HepG2 (cell line): ENCODE data around the gene MRPS34. TPM values are rescaled to one million over a fixed set of nuclear protein-coding genes. Genes with fewer than 3 reads are reported as not detected.

ENCODE experiments used
- DPF2 ChIP-seq: sonication (generic); formaldehyde crosslinking; IDR thresholded peaks from 2 replicates; pipeline ENCODE4 v1.4.0; 2020; ENCODE audit warnings: mild to moderate bottlenecking, low read depth, missing genetic modification reagents, borderline replicate concordance
- FOSL1 ChIP-seq: sonication (generic); formaldehyde crosslinking; IDR thresholded peaks from 2 replicates; pipeline ENCODE4 v1.9.0; 2021; ENCODE audit warnings: missing genetic modification reagents, borderline replicate concordance
- HNRNPL ChIP-seq: fragments of 200-400 bp; formaldehyde crosslinking; IDR thresholded peaks from 2 replicates; pipeline ENCODE4 v1.6.1; 2017; ENCODE audit warnings: mild to moderate bottlenecking, low read depth, low read length
- LCORL ChIP-seq, 2 experiments: fragments of 450-650 bp in 1 of 2; sonication (generic) in 1 of 2; formaldehyde crosslinking in 1 of 2; IDR thresholded peaks; 2 replicates each; pipeline versions ENCODE4 v1.5.0 to v1.6.1; 2017 to 2020; ENCODE audit warnings: antibody characterized with exemption in 1 of 2, missing genetic modification reagents in 1 of 2
- NCOA2 ChIP-seq: sonication (generic); formaldehyde crosslinking; IDR thresholded peaks from 2 replicates; pipeline ENCODE4 v1.8.0; 2022; ENCODE audit warnings: inconsistent platforms
- RARA ChIP-seq: IDR thresholded peaks from 2 replicates; pipeline ENCODE4 v1.6.1; 2016; ENCODE audit warnings: missing genetic modification reagents, missing compliant biosample characterization
- RXRA ChIP-seq: sonication (generic); formaldehyde crosslinking; IDR thresholded peaks from 2 replicates; pipeline ENCODE4 v1.5.1; 2020; ENCODE audit warnings: missing genetic modification reagents
- RXRB ChIP-seq: IDR thresholded peaks from 2 replicates; pipeline ENCODE4 v1.6.1; 2016; ENCODE audit warnings: borderline replicate concordance, missing genetic modification reagents, missing compliant biosample characterization
- SALL2 ChIP-seq: sonication (generic); formaldehyde crosslinking; IDR thresholded peaks from 2 replicates; pipeline ENCODE4 v1.8.1; 2023; ENCODE audit warnings: mild to moderate bottlenecking, missing genetic modification reagents, inconsistent platforms
- TBX2 ChIP-seq: sonication (generic); formaldehyde crosslinking; IDR thresholded peaks from 2 replicates; pipeline ENCODE4 v1.5.0; 2020; ENCODE audit warnings: missing genetic modification reagents, mild to moderate bottlenecking, borderline replicate concordance
- ZNF12 ChIP-seq: sonication (generic); formaldehyde crosslinking; IDR thresholded peaks from 2 replicates; pipeline ENCODE4 v1.5.0; 2020; ENCODE audit warnings: missing genetic modification reagents
- ZNF121 ChIP-seq: sonication (generic); formaldehyde crosslinking; IDR thresholded peaks from 2 replicates; pipeline ENCODE4 v1.5.0; 2020; ENCODE audit warnings: mild to moderate bottlenecking, missing genetic modification reagents
- ZNF335 ChIP-seq: sonication (generic); formaldehyde crosslinking; IDR thresholded peaks from 2 replicates; pipeline ENCODE4 v1.4.0; 2020; ENCODE audit warnings: missing genetic modification reagents
- ZNF776 ChIP-seq: sonication (generic); formaldehyde crosslinking; IDR thresholded peaks from 2 replicates; pipeline ENCODE4 v1.4.0; 2020; ENCODE audit warnings: mild to moderate bottlenecking, missing genetic modification reagents
- polyA plus RNA-seq, 8 experiments: library from polyadenylated mRNA; depleted of rRNA in 3 of 8; stranded (reverse) in 7 of 8; unstranded in 1 of 8; fragments of >200 nt; fragmentation: Illumina TruSeq in 4 of 8; extraction: Trizol in 4 of 8; gene quantifications; 2 replicates each; pipeline versions ENCODE4 v1.2.1 to v1.2.3, GENCODE V29; 2011 to 2016; ENCODE audit warnings: low read depth in 4 of 8, missing spikeins in 1 of 8, mixed read lengths in 1 of 8; ENCODE audit not compliant: insufficient read depth in 1 of 8
- total RNA-seq, 5 experiments: library from RNA; depleted of rRNA; stranded (reverse); fragments of >200 nt; fragmentation: Illumina TruSeq; extraction: Trizol; gene quantifications; 2 replicates each; pipeline ENCODE4 v1.2.3, GENCODE V29; 2016; ENCODE audit warnings: low read depth in 1 of 5
- TF ChIP-seq, protein P1 (sequence below): sonication (generic); formaldehyde crosslinking; IDR thresholded peaks from 2 replicates; pipeline ENCODE4 v1.5.0; 2020; ENCODE audit warnings: missing genetic modification reagents
- TF ChIP-seq, protein P2 (sequence below): sonication (generic); formaldehyde crosslinking; IDR thresholded peaks from 2 replicates; pipeline ENCODE4 v1.4.0; 2020; ENCODE audit warnings: missing genetic modification reagents, low read depth, mild to moderate bottlenecking, borderline replicate concordance
- TF ChIP-seq, protein P3 (sequence below): sonication (generic); formaldehyde crosslinking; IDR thresholded peaks from 2 replicates; pipeline ENCODE4 v1.4.0; 2020; ENCODE audit warnings: mild to moderate bottlenecking, missing genetic modification reagents
- TF ChIP-seq, protein P4 (sequence below): sonication (generic); formaldehyde crosslinking; IDR thresholded peaks from 2 replicates; pipeline ENCODE4 v1.8.1; 2022; ENCODE audit warnings: low read depth, mild to moderate bottlenecking, missing genetic modification reagents
- TF ChIP-seq, protein P5 (sequence below): IDR thresholded peaks from 2 replicates; pipeline ENCODE4 v1.6.1; 2016; ENCODE audit warnings: mild to moderate bottlenecking, missing biosample characterization, missing genetic modification reagents
- TF ChIP-seq, protein P6 (sequence below): IDR thresholded peaks from 2 replicates; pipeline ENCODE4 v1.6.1; 2018; ENCODE audit warnings: missing genetic modification reagents, mild to moderate bottlenecking, missing compliant biosample characterization

The MRPS34 gene
- total and polyA plus RNA-seq, 2 of the 13 experiments (the other 11 are each of a cell fraction or from before 2014, with no cell fraction given) = 63.5 to 131 TPM

DNA sequence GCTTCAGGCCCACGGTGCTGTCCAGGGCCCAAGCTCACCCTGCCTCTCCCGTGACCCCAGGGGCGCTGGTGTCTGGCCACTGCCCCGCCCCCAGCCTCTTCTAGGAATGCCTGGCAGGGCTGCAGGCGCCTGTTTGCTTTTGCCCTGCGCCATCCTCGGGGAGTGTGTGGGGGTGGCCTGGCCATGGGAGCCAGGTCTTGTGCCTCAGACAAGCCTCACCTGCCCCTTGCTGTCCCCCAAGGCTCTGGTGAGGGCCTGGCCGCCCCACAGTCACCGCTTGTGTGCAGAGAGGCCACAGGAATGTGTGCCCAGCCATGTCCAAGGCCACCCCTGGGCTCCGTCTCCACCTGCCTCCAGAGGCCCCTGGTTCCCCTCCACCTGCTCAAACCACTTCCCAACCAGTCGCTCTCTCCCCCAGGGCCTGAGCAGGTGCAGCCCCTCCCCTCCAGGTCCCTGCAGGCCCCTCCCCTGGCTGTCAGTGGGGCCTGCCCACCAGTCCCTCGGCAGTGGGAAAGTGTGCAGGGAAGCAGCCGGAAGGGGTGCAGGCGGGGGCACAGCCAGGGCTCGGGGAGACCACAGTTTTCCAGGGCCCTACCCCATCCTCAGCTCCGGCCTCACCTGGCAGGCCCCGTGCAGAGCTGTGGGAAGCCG is 21.4 kb upstream of the MRPS34 start (continued):
- TF ChIP-seq, protein P1, sequence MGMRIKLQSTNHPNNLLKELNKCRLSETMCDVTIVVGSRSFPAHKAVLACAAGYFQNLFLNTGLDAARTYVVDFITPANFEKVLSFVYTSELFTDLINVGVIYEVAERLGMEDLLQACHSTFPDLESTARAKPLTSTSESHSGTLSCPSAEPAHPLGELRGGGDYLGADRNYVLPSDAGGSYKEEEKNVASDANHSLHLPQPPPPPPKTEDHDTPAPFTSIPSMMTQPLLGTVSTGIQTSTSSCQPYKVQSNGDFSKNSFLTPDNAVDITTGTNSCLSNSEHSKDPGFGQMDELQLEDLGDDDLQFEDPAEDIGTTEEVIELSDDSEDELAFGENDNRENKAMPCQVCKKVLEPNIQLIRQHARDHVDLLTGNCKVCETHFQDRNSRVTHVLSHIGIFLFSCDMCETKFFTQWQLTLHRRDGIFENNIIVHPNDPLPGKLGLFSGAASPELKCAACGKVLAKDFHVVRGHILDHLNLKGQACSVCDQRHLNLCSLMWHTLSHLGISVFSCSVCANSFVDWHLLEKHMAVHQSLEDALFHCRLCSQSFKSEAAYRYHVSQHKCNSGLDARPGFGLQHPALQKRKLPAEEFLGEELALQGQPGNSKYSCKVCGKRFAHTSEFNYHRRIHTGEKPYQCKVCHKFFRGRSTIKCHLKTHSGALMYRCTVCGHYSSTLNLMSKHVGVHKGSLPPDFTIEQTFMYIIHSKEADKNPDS (CRISPR knock-in tag) = no peak
- TF ChIP-seq RARA (peak; percentile 74; the same call in 1 of the 2 replicates), ZNF121 (CRISPR knock-in tag) (peak; percentile 62), ZNF776 (CRISPR knock-in tag) (peak; percentile 47; the same call in 1 of the 2 replicates), RXRA (CRISPR knock-in tag) (peak; percentile 89), TBX2 (CRISPR knock-in tag) (peak; percentile 36), DPF2 (CRISPR knock-in tag) (peak; percentile 58; the same call in 1 of the 2 replicates), ZNF12 (CRISPR knock-in tag) (peak; percentile 46; the same call in 1 of the 2 replicates), FOSL1 (CRISPR knock-in tag) (no peak), SALL2 (peak; percentile 59; the same call in 1 of the 2 replicates), ZNF335 (0 out of 2 replicates have a peak, but pooled peaks have one; percentile 18), NCOA2 (CRISPR knock-in tag) (peak; percentile 63), RXRB (CRISPR knock-in tag) (peak; percentile 43; the same call in 1 of the 2 replicates), HNRNPL (peak; percentile 91), LCORL (IDR thresholded peaks at IDR 0.05) (no peak), LCORL (CRISPR knock-in tag; IDR thresholded peaks at IDR 0.05) (peak; percentile 85)
- TF ChIP-seq, protein P2, sequence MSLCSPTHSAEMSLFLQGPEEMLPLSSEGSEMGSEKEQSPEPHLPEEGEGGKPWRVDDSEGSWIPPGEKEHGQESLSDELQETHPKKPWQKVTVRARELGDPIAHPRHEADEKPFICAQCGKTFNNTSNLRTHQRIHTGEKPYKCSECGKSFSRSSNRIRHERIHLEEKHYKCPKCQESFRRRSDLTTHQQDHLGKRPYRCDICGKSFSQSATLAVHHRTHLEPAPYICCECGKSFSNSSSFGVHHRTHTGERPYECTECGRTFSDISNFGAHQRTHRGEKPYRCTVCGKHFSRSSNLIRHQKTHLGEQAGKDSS (CRISPR knock-in tag) = 0 out of 2 replicates have a peak, but pooled peaks have one; percentile 36
- TF ChIP-seq, protein P3, sequence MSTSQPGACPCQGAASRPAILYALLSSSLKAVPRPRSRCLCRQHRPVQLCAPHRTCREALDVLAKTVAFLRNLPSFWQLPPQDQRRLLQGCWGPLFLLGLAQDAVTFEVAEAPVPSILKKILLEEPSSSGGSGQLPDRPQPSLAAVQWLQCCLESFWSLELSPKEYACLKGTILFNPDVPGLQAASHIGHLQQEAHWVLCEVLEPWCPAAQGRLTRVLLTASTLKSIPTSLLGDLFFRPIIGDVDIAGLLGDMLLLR (CRISPR knock-in tag) = peak; percentile 50; the same call in 1 of the 2 replicates
- TF ChIP-seq, protein P4, sequence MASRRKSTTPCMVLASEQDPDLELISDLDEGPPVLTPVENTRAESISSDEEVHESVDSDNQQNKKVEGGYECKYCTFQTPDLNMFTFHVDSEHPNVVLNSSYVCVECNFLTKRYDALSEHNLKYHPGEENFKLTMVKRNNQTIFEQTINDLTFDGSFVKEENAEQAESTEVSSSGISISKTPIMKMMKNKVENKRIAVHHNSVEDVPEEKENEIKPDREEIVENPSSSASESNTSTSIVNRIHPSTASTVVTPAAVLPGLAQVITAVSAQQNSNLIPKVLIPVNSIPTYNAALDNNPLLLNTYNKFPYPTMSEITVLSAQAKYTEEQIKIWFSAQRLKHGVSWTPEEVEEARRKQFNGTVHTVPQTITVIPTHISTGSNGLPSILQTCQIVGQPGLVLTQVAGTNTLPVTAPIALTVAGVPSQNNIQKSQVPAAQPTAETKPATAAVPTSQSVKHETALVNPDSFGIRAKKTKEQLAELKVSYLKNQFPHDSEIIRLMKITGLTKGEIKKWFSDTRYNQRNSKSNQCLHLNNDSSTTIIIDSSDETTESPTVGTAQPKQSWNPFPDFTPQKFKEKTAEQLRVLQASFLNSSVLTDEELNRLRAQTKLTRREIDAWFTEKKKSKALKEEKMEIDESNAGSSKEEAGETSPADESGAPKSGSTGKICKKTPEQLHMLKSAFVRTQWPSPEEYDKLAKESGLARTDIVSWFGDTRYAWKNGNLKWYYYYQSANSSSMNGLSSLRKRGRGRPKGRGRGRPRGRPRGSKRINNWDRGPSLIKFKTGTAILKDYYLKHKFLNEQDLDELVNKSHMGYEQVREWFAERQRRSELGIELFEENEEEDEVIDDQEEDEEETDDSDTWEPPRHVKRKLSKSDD = no peak
- TF ChIP-seq, protein P5, sequence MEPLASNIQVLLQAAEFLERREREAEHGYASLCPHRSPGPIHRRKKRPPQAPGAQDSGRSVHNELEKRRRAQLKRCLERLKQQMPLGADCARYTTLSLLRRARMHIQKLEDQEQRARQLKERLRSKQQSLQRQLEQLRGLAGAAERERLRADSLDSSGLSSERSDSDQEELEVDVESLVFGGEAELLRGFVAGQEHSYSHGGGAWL = peak; percentile 29; the same call in 1 of the 2 replicates
- TF ChIP-seq, protein P6, sequence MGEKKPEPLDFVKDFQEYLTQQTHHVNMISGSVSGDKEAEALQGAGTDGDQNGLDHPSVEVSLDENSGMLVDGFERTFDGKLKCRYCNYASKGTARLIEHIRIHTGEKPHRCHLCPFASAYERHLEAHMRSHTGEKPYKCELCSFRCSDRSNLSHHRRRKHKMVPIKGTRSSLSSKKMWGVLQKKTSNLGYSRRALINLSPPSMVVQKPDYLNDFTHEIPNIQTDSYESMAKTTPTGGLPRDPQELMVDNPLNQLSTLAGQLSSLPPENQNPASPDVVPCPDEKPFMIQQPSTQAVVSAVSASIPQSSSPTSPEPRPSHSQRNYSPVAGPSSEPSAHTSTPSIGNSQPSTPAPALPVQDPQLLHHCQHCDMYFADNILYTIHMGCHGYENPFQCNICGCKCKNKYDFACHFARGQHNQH = no peak
